ENCODE measurements around the gene ENOX2.

DNA sequence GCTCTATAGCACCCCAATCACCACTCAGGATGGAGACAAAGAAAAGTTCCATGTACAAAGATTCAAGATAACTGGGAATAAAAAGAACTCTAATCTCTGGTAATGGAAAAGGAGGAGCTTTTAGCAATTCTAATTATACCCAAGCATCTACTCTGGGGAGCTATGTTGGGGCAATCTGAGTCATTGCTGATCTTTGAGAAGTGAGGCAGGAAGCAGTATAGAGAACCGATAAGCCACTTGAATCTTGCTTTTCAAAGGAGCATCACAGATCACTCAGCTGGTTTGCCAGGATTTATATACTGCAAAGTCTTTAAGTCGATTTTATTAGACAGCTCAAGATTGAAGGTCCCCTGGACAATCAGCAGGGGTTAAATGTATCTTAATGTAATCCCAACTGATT, 220.0 kb downstream of the ENOX2 start:
- TF ChIP-seq, protein P1, sequence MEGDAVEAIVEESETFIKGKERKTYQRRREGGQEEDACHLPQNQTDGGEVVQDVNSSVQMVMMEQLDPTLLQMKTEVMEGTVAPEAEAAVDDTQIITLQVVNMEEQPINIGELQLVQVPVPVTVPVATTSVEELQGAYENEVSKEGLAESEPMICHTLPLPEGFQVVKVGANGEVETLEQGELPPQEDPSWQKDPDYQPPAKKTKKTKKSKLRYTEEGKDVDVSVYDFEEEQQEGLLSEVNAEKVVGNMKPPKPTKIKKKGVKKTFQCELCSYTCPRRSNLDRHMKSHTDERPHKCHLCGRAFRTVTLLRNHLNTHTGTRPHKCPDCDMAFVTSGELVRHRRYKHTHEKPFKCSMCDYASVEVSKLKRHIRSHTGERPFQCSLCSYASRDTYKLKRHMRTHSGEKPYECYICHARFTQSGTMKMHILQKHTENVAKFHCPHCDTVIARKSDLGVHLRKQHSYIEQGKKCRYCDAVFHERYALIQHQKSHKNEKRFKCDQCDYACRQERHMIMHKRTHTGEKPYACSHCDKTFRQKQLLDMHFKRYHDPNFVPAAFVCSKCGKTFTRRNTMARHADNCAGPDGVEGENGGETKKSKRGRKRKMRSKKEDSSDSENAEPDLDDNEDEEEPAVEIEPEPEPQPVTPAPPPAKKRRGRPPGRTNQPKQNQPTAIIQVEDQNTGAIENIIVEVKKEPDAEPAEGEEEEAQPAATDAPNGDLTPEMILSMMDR (conservative IDR thresholded peaks at IDR 0.05 in 1 of 2, IDR thresholded peaks at IDR 0.05 in 1 of 2; ENCODE audit: low read depth in 1 of 2, low read length in 2 of 2): no peak
- no peak for TF ChIP-seq EZH2 (IDR thresholded peaks at IDR 0.05; ENCODE audit: low read length, missing control alignments)

Measured in fibroblast of lung (primary cell).